ENCODE measurements around the gene MRPS6.

- no peak for TF ChIP-seq CTCF (conservative IDR thresholded peaks at IDR 0.05; ENCODE audit: low read depth, low read length)
- TF ChIP-seq EZH2phosphoT487 (IDR thresholded peaks at IDR 0.05; ENCODE audit: borderline replicate concordance, low read length), result no peak
- no peak for TF ChIP-seq EZH2 (IDR thresholded peaks at IDR 0.05; ENCODE audit: low read length, unreplicated experiment)
Observed at GRCh38 chr21:34085129-34085528, 11.8 kb downstream of the MRPS6 start.

All from PC-3 (cell line).